Keratinocyte (primary cell): ENCODE measurements around the gene MLLT3.

Source experiments
- EZH2 ChIP-seq: IDR thresholded peaks from one replicate; pipeline ENCODE4 v1.6.1; 2012; ENCODE audit warnings: inconsistent platforms, mild to moderate bottlenecking, low read length, moderate library complexity
- TF ChIP-seq, protein P1 (sequence below), 3 experiments: IDR thresholded peaks in 1 of 3; conservative IDR thresholded peaks in 1 of 3; optimal IDR thresholded peaks in 1 of 3; 2 replicates in 2 of 3; 3 replicates in 1 of 3; pipeline versions ENCODE3 to v1.5.1; 2011; ENCODE audit warnings: low read length in 3 of 3, mild to moderate bottlenecking in 3 of 3, moderate library complexity in 2 of 3, control low read depth in 1 of 3, inconsistent platforms in 1 of 3; ENCODE audit not compliant: insufficient read depth in 2 of 3; ENCODE audit errors: extremely low read depth in 1 of 3

- no peak for TF ChIP-seq EZH2
- TF ChIP-seq, protein P1, sequence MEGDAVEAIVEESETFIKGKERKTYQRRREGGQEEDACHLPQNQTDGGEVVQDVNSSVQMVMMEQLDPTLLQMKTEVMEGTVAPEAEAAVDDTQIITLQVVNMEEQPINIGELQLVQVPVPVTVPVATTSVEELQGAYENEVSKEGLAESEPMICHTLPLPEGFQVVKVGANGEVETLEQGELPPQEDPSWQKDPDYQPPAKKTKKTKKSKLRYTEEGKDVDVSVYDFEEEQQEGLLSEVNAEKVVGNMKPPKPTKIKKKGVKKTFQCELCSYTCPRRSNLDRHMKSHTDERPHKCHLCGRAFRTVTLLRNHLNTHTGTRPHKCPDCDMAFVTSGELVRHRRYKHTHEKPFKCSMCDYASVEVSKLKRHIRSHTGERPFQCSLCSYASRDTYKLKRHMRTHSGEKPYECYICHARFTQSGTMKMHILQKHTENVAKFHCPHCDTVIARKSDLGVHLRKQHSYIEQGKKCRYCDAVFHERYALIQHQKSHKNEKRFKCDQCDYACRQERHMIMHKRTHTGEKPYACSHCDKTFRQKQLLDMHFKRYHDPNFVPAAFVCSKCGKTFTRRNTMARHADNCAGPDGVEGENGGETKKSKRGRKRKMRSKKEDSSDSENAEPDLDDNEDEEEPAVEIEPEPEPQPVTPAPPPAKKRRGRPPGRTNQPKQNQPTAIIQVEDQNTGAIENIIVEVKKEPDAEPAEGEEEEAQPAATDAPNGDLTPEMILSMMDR (optimal IDR thresholded peaks at IDR 0.05 in 1 of 3, IDR thresholded peaks at IDR 0.05 in 1 of 3, conservative IDR thresholded peaks at IDR 0.05 in 1 of 3; ENCODE audit: extremely low read depth in 1 of 3, insufficient read depth in 2 of 3, low read length in 3 of 3): no peak
Observed at GRCh38 chr9:20351715-20352114, 270.6 kb downstream of the MLLT3 start.
